HG03064 (cell line): ENCODE measurements around the gene VAV2.

Experiments used
- ATAC-seq: cut with Tn5 transposase; IDR thresholded peaks from one replicate; pipeline ENCODE4 v1.9.1; 2021; ENCODE audit warnings: low read depth; ENCODE audit not compliant: unreplicated experiment

Gene VAV2

GRCh38 chr9:133942206-133942975 is 49.7 kb downstream of the VAV2 start:
- ATAC-seq, result no peak

GRCh38 chr9:133939845-133940244 is 52.3 kb downstream of the VAV2 start:
- no peak for ATAC-seq

GRCh38 chr9:133939171-133939785 is 52.8 kb downstream of the VAV2 start:
- ATAC-seq, result no peak

GRCh38 chr9:133938753-133939152 is 53.4 kb downstream of the VAV2 start:
- no peak for ATAC-seq

GRCh38 chr9:133938086-133938485 is 54.0 kb downstream of the VAV2 start:
- ATAC-seq, result no peak

GRCh38 chr9:133937120-133937519 is 55.0 kb downstream of the VAV2 start:
- ATAC-seq, result no peak

GRCh38 chr9:133935328-133936005 is 56.7 kb downstream of the VAV2 start:
- no peak for ATAC-seq

- ATAC-seq, result no peak
Observed at GRCh38 chr9:133934482-133935232, 57.5 kb downstream of the VAV2 start.

GRCh38 chr9:133933426-133934026 is 58.6 kb downstream of the VAV2 start:
- no peak for ATAC-seq

- no peak for ATAC-seq
Observed at GRCh38 chr9:133932633-133933032, 59.5 kb downstream of the VAV2 start.

- ATAC-seq, result no peak
Observed at GRCh38 chr9:133932181-133932580, 59.9 kb downstream of the VAV2 start.

GRCh38 chr9:133930682-133931485 is 61.2 kb downstream of the VAV2 start:
- no peak for ATAC-seq

- ATAC-seq, result no peak
Observed at GRCh38 chr9:133930046-133930681, 62.0 kb downstream of the VAV2 start.

GRCh38 chr9:133929599-133929998 is 62.5 kb downstream of the VAV2 start:
- no peak for ATAC-seq

- no peak for ATAC-seq
Observed at GRCh38 chr9:133928248-133928764, 63.8 kb downstream of the VAV2 start.

GRCh38 chr9:133927041-133927440 is 65.1 kb downstream of the VAV2 start:
- no peak for ATAC-seq

GRCh38 chr9:133926165-133926856 is 65.8 kb downstream of the VAV2 start:
- ATAC-seq, result no peak

GRCh38 chr9:133924453-133924852 is 67.7 kb downstream of the VAV2 start:
- ATAC-seq, result no peak
